Bronchial epithelial cell (primary cell): ENCODE measurements around the gene ADD1. TPM values are rescaled to one million over a fixed set of nuclear protein-coding genes. Genes with fewer than 3 reads are reported as not detected.

Experiments used
- DNase-seq: peaks from one replicate; pipeline ENCODE4 v3.0.0-alpha.2; 2010; ENCODE audit warnings: low read depth
- FAIRE-seq: peaks from 2 replicates; lab custom pipeline; 2011; peaks lifted over from hg19 to GRCh38; lab: Jason Lieb, UNC
- H3K27me3 ChIP-seq: 2 replicates; pipeline ENCODE4 v1.5.1; 2011; ENCODE audit warnings: low read length; ENCODE audit not compliant: control insufficient read depth, insufficient read depth
- H3K36me3 ChIP-seq: 2 replicates; pipeline ENCODE4 v1.5.1; 2011; ENCODE audit warnings: low read length; ENCODE audit not compliant: control insufficient read depth, insufficient read depth
- H3K4me3 ChIP-seq: 2 replicates; pipeline ENCODE4 v1.5.1; 2011; ENCODE audit warnings: mild to moderate bottlenecking, low read depth, low read length, control low read depth
- CTCF ChIP-seq: IDR thresholded peaks from 2 replicates; pipeline ENCODE4 v1.5.1; 2011; ENCODE audit warnings: mild to moderate bottlenecking, moderate library complexity, low read length, control low read depth, inconsistent platforms; ENCODE audit not compliant: insufficient read depth, severe bottlenecking
- total RNA-seq: library from RNA; depleted of rRNA; stranded (reverse); fragments of >200 nt; gene quantifications from 2 replicates; pipeline ENCODE4 v1.2.1, GENCODE V29; 2014

ADD1 gene
- total RNA-seq, 1 donor from 2014 or later: 71.9 TPM

GRCh38 chr4:2900741-2901140, 57.1 kb downstream of the ADD1 start:
- TF ChIP-seq CTCF: no peak
- DNase-seq (peak; percentile 68), FAIRE-seq (no peak)
- peaks cover 26% of the 10 kb centered on the region for H3K36me3 ChIP-seq
- H3K4me3 ChIP-seq: no peak overlapping the region
- H3K27me3 ChIP-seq: no peaks in the 10 kb centered on the region

GRCh38 chr4:2901186-2901585, 57.5 kb downstream of the ADD1 start:
- H3K4me3 ChIP-seq: no peak overlapping the region
- H3K27me3 ChIP-seq: no peaks in the 10 kb centered on the region
- FAIRE-seq: no peak
- DNase-seq: peak; percentile 49
- TF ChIP-seq CTCF: no peak
- H3K36me3 ChIP-seq: peaks cover 26% of the 10 kb centered on the region

GRCh38 chr4:2902126-2902525, 58.5 kb downstream of the ADD1 start:
- no peak for FAIRE-seq
- Histone ChIP-seq H3K27me3 (no peaks in the 10 kb centered on the region), H3K36me3 (peaks cover 24% of the 10 kb centered on the region), H3K4me3 (no peak overlapping the region)
- DNase-seq: no peak
- no peak for TF ChIP-seq CTCF

- Histone ChIP-seq H3K27me3 (no peaks in the 10 kb centered on the region), H3K36me3 (peaks cover 15% of the 10 kb centered on the region), H3K4me3 (no peak overlapping the region)
- TF ChIP-seq CTCF: no peak
- FAIRE-seq: no peak
- no peak for DNase-seq
These were observed 61.9 kb downstream of the ADD1 start for GRCh38 chr4:2905544-2905943.

GRCh38 chr4:2906218-2906617, 62.6 kb downstream of the ADD1 start:
- FAIRE-seq (no peak), DNase-seq (no peak)
- Histone ChIP-seq H3K27me3 (no peaks in the 10 kb centered on the region), H3K4me3 (no peak overlapping the region), H3K36me3 (peaks cover 21% of the 10 kb centered on the region)
- no peak for TF ChIP-seq CTCF

- FAIRE-seq (peak; percentile 13), DNase-seq (no peak)
- Histone ChIP-seq H3K4me3 (no peak overlapping the region), H3K27me3 (no peaks in the 10 kb centered on the region), H3K36me3 (peaks cover 26% of the 10 kb centered on the region)
- no peak for TF ChIP-seq CTCF
These were observed 63.6 kb downstream of the ADD1 start for GRCh38 chr4:2907226-2907625.
